OCI-LY7 (cell line): ENCODE measurements around the gene NUP205.

Experiments used
- EZH2phosphoT487 ChIP-seq: fragments of 200-600 bp; sonication (generic); IDR thresholded peaks from 2 replicates; pipeline ENCODE4 v1.6.1; 2018; ENCODE audit warnings: low read depth, borderline replicate concordance, mild to moderate bottlenecking, mixed run types, antibody characterized with exemption, low read length, moderate library complexity, mixed read lengths
- TF ChIP-seq, protein P1 (sequence below): fragments of 200-600 bp; sonication (generic); conservative IDR thresholded peaks from 2 replicates; pipeline ENCODE4 v1.5.1; 2014; ENCODE audit warnings: mild to moderate bottlenecking, antibody characterized with exemption, low read length, moderate library complexity, mixed read lengths

DNA sequence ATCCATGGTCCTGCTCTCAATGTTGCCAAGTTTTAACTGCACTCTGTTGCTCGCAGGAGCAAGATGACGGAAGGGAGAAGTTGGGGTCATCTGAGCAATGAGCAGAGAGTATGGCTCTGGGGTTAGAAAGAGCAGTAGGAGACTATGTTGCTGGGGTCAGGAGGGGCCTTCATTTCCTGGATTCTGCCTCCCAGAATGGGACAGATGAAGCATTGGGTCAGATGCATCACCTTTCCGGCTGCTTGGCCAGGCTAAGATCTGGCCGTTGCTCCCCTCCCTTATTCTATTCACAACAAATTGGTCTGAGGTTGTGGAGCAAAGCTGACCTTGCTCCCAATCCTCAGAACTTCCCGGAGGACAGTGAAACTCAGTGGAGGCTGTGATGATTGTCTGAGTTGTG is 127.0 kb downstream of the NUP205 start:
- TF ChIP-seq, protein P1, sequence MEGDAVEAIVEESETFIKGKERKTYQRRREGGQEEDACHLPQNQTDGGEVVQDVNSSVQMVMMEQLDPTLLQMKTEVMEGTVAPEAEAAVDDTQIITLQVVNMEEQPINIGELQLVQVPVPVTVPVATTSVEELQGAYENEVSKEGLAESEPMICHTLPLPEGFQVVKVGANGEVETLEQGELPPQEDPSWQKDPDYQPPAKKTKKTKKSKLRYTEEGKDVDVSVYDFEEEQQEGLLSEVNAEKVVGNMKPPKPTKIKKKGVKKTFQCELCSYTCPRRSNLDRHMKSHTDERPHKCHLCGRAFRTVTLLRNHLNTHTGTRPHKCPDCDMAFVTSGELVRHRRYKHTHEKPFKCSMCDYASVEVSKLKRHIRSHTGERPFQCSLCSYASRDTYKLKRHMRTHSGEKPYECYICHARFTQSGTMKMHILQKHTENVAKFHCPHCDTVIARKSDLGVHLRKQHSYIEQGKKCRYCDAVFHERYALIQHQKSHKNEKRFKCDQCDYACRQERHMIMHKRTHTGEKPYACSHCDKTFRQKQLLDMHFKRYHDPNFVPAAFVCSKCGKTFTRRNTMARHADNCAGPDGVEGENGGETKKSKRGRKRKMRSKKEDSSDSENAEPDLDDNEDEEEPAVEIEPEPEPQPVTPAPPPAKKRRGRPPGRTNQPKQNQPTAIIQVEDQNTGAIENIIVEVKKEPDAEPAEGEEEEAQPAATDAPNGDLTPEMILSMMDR, result no peak
- no peak for TF ChIP-seq EZH2phosphoT487
